K562 (cell line): Measurements from ENCODE around the gene FOXR1. TPM values are rescaled to one million over a fixed set of nuclear protein-coding genes. Genes with fewer than 3 reads are reported as not detected.
A peak's percentile ranks its signal among the peaks of the same experiment; 100 is the strongest.

Experiments used
- ELK3 ChIP-seq: fragments of 450-650 bp; formaldehyde crosslinking; IDR thresholded peaks from 2 replicates; pipeline ENCODE4 v1.4.0; 2020; ENCODE audit warnings: mild to moderate bottlenecking
- NUFIP1 ChIP-seq: fragments of 450-650 bp; IDR thresholded peaks from 2 replicates; pipeline ENCODE4 v1.6.1; 2018; ENCODE audit not compliant: partially characterized antibody
- PHF8 ChIP-seq: fragments of 200-600 bp; sonication (generic); IDR thresholded peaks from 2 replicates; pipeline ENCODE4 v1.6.1; 2012; ENCODE audit warnings: mixed run types, mild to moderate bottlenecking, inconsistent platforms, low read length, moderate library complexity, borderline replicate concordance
- POLR2G ChIP-seq: fragments of 200-400 bp; formaldehyde crosslinking; IDR thresholded peaks from 2 replicates; pipeline ENCODE4 v1.6.1; 2017; ENCODE audit warnings: low read depth, mild to moderate bottlenecking, antibody characterized with exemption, low read length, moderate library complexity
- TAF15 ChIP-seq: fragments of 200-400 bp; formaldehyde crosslinking; IDR thresholded peaks from 2 replicates; pipeline ENCODE4 v1.6.1; 2017; ENCODE audit warnings: mild to moderate bottlenecking, low read depth, low read length, moderate library complexity
- TAL1 ChIP-seq: fragments of 450-650 bp; IDR thresholded peaks from 2 replicates; pipeline ENCODE4 v1.6.1; 2016; ENCODE audit warnings: mild to moderate bottlenecking
- ZBTB1 ChIP-seq: sonication (generic); formaldehyde crosslinking; IDR thresholded peaks from 2 replicates; pipeline ENCODE4 v1.8.1; 2023; ENCODE audit warnings: missing genetic modification reagents, low read depth, mild to moderate bottlenecking, borderline replicate concordance
- ZFP1 ChIP-seq: fragments of 450-650 bp; formaldehyde crosslinking; IDR thresholded peaks from 2 replicates; pipeline ENCODE4 v1.4.0; 2020; ENCODE audit warnings: mild to moderate bottlenecking, mixed read lengths
- ZNF431 ChIP-seq: sonication (generic); formaldehyde crosslinking; IDR thresholded peaks from 2 replicates; pipeline ENCODE4 v1.8.0; 2022; ENCODE audit warnings: mild to moderate bottlenecking, missing genetic modification reagents
- ZNF507 ChIP-seq: conservative IDR thresholded peaks from 2 replicates; pipeline ENCODE4 v1.6.1; 2017; ENCODE audit warnings: missing genetic modification characterization, missing compliant biosample characterization
- polyA plus RNA-seq, 8 experiments: library from polyadenylated mRNA; depleted of rRNA in 4 of 8; stranded (reverse) in 5 of 8; unstranded in 3 of 8; fragments of >200 nt; fragmentation: Nextera tagmentation in 2 of 8; fragmentation: Illumina TruSeq in 1 of 8; extraction: Ambion mirVana in 2 of 8; extraction: Trizol in 1 of 8; gene quantifications; 2 replicates each; pipeline versions ENCODE4 v1.2.1 to v1.2.3, GENCODE V29; 2011 to 2014; ENCODE audit warnings: inconsistent platforms in 1 of 8, missing spikeins in 1 of 8
- total RNA-seq, 7 experiments: library from RNA; depleted of rRNA in 6 of 7; stranded (reverse); fragments of >200 nt in 6 of 7; fragmentation: Illumina TruSeq in 2 of 7; extraction: Trizol in 2 of 7; gene quantifications; 2 replicates each; pipeline versions ENCODE4 v1.2.1 to v1.2.3, GENCODE V29; 2011 to 2021; ENCODE audit warnings: low replicate concordance in 1 of 7
- TF ChIP-seq, protein P1 (sequence below), 3 experiments: fragments of 200-800 bp in 1 of 3; fragments of 250-450 bp in 1 of 3; fragments of 450-650 bp in 1 of 3; sonication (Bioruptor Pico) in 1 of 3; sonication (Bioruptor generic) in 1 of 3; formaldehyde crosslinking in 1 of 3; IDR thresholded peaks; 2 replicates each; pipeline versions ENCODE4 v1.6.1 to v1.8.0; 2016 to 2022; ENCODE audit warnings: mild to moderate bottlenecking in 2 of 3, missing genetic modification characterization in 2 of 3, missing compliant biosample characterization in 1 of 3, moderate library complexity in 1 of 3
- TF ChIP-seq, protein P2 (sequence below): fragments of 450-650 bp; formaldehyde crosslinking; IDR thresholded peaks from 2 replicates; pipeline ENCODE4 v1.4.0; 2022; ENCODE audit warnings: mild to moderate bottlenecking, moderate library complexity
- TF ChIP-seq, protein P3 (sequence below), 2 experiments: fragments of 450-650 bp; conservative IDR thresholded peaks; 2 replicates each; pipeline ENCODE4 v1.6.1; 2017; ENCODE audit warnings: mild to moderate bottlenecking in 2 of 2, moderate library complexity in 2 of 2
- TF ChIP-seq, protein P4 (sequence below): fragments of 250-450 bp; sonication (Bioruptor Pico); IDR thresholded peaks from 2 replicates; pipeline ENCODE4 v1.8.0; 2021; ENCODE audit warnings: moderate library complexity, mild to moderate bottlenecking, inconsistent platforms
- TF ChIP-seq, protein P5 (sequence below): IDR thresholded peaks from 2 replicates; pipeline ENCODE4 v1.6.1; 2016; ENCODE audit warnings: missing genetic modification characterization, missing compliant biosample characterization

Gene FOXR1
- total and polyA plus RNA-seq, 9 of the 15 experiments (the other 6 are each of a cell fraction or from before 2014, with no cell fraction given) = not detected

DNA sequence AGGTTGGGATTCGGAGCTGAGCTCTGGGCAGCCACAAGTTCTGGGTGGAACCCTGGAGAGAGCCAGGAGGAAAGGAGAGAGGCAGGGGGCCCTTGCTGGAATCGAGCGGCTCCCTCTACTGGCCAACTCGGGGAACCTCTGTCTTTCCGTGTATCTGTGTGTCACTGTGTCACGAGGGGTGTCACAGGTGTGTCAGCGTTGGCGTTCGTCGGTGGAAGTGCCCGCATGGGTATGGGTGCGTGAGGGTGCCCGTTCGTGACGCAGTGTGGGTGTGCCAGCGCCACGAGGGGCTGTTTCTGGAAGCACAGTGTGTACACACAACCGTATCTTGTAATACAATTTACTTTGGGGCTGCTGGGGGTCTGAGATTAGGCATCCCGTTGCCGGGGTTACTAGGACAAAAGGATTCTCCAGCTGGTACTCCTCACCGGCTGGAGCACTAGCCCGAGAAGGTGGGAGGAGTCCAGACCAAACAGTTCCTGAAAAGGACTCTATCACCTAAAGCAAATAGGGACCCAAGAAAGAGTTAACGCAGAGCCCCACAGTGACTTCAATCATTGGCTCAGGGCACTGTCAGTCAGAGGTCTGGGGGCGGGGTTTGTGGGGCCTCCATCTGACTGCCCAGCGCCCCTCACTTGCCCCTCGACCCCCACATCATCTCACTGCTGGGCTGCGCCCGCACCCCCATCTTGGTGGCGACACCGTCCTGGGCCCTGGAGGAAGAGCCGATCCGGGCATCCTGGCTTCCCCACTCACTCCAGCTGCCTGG is 43.3 kb upstream of the FOXR1 start (continued):
- TF ChIP-seq ZFP1 (CRISPR knock-in tag) (0 out of 2 replicates have a peak, but pooled peaks have one; percentile 42), ZNF431 (no peak), ELK3 (CRISPR knock-in tag) (no peak), TAL1 (no peak), ZNF507 (tag) (no peak), ZBTB1 (CRISPR knock-in tag) (no peak), POLR2G (0 out of 2 replicates have a peak, but pooled peaks have one; percentile 20), NUFIP1 (no peak), PHF8 (no peak), TAF15 (no peak)
- TF ChIP-seq, protein P1, sequence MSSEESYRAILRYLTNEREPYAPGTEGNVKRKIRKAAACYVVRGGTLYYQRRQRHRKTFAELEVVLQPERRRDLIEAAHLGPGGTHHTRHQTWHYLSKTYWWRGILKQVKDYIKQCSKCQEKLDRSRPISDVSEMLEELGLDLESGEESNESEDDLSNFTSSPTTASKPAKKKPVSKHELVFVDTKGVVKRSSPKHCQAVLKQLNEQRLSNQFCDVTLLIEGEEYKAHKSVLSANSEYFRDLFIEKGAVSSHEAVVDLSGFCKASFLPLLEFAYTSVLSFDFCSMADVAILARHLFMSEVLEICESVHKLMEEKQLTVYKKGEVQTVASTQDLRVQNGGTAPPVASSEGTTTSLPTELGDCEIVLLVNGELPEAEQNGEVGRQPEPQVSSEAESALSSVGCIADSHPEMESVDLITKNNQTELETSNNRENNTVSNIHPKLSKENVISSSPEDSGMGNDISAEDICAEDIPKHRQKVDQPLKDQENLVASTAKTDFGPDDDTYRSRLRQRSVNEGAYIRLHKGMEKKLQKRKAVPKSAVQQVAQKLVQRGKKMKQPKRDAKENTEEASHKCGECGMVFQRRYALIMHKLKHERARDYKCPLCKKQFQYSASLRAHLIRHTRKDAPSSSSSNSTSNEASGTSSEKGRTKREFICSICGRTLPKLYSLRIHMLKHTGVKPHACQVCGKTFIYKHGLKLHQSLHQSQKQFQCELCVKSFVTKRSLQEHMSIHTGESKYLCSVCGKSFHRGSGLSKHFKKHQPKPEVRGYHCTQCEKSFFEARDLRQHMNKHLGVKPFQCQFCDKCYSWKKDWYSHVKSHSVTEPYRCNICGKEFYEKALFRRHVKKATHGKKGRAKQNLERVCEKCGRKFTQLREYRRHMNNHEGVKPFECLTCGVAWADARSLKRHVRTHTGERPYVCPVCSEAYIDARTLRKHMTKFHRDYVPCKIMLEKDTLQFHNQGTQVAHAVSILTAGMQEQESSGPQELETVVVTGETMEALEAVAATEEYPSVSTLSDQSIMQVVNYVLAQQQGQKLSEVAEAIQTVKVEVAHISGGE (CRISPR knock-in tag; IDR thresholded peaks at IDR 0.05) = no peak
- TF ChIP-seq, protein P2, sequence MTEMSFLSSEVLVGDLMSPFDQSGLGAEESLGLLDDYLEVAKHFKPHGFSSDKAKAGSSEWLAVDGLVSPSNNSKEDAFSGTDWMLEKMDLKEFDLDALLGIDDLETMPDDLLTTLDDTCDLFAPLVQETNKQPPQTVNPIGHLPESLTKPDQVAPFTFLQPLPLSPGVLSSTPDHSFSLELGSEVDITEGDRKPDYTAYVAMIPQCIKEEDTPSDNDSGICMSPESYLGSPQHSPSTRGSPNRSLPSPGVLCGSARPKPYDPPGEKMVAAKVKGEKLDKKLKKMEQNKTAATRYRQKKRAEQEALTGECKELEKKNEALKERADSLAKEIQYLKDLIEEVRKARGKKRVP = no peak
- TF ChIP-seq, protein P3, sequence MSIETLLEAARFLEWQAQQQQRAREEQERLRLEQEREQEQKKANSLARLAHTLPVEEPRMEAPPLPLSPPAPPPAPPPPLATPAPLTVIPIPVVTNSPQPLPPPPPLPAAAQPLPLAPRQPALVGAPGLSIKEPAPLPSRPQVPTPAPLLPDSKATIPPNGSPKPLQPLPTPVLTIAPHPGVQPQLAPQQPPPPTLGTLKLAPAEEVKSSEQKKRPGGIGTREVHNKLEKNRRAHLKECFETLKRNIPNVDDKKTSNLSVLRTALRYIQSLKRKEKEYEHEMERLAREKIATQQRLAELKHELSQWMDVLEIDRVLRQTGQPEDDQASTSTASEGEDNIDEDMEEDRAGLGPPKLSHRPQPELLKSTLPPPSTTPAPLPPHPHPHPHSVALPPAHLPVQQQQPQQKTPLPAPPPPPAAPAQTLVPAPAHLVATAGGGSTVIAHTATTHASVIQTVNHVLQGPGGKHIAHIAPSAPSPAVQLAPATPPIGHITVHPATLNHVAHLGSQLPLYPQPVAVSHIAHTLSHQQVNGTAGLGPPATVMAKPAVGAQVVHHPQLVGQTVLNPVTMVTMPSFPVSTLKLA (conservative IDR thresholded peaks at IDR 0.05) = peak; percentile 60 to 86; a peak in 2 of 4 replicates
- TF ChIP-seq, protein P4, sequence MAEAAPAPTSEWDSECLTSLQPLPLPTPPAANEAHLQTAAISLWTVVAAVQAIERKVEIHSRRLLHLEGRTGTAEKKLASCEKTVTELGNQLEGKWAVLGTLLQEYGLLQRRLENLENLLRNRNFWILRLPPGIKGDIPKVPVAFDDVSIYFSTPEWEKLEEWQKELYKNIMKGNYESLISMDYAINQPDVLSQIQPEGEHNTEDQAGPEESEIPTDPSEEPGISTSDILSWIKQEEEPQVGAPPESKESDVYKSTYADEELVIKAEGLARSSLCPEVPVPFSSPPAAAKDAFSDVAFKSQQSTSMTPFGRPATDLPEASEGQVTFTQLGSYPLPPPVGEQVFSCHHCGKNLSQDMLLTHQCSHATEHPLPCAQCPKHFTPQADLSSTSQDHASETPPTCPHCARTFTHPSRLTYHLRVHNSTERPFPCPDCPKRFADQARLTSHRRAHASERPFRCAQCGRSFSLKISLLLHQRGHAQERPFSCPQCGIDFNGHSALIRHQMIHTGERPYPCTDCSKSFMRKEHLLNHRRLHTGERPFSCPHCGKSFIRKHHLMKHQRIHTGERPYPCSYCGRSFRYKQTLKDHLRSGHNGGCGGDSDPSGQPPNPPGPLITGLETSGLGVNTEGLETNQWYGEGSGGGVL = no peak
- TF ChIP-seq, protein P5, sequence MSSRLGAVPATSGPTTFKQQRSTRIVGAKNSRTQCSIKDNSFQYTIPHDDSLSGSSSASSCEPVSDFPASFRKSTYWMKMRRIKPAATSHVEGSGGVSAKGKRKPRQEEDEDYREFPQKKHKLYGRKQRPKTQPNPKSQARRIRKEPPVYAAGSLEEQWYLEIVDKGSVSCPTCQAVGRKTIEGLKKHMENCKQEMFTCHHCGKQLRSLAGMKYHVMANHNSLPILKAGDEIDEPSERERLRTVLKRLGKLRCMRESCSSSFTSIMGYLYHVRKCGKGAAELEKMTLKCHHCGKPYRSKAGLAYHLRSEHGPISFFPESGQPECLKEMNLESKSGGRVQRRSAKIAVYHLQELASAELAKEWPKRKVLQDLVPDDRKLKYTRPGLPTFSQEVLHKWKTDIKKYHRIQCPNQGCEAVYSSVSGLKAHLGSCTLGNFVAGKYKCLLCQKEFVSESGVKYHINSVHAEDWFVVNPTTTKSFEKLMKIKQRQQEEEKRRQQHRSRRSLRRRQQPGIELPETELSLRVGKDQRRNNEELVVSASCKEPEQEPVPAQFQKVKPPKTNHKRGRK (tag) = no peak
